ENCODE data around the gene SEPTIN2. TPM values are rescaled to one million over a fixed set of nuclear protein-coding genes. Genes with fewer than 3 reads are reported as not detected.

SEPTIN2 gene
- total and polyA plus RNA-seq, 8 donors = 106 to 245 (median 187) TPM

DNA sequence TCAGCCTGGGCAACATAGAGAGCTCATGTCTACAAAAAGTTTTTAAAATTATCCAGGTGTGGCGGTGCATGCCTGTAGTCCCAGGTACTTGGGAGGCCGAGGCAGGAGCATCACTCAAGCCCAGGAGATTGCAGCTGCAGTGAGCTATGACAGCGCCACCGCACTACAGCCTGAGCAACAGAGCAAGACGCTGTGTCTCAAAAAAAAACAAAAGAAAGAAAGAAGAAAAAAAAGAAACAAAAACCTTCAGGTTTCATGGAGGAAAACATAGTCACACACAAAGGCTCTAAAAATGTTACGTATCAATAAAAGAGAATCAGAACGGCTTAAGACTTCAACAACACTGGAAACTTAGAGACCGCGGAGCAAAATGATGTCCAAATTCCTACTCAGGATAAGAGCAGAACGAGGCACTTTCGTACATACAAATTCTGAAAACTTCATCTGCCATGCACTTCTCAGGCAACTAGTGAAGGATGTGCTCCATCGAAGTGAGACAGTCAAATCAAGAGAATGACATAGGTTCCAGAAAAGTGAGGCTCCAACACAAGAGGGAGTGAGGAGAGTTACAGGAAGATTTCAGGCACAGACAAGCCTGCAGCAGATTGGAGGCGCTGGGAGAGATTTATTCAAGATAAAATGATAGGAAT, 4.7 kb upstream of the SEPTIN2 start:
- Histone ChIP-seq H3K4me3 (no peak overlapping the region), H3K27ac (no peak overlapping the region), H3K36me3 (no peaks in the 10 kb centered on the region), H3K4me1 (peaks cover 7 to 43% (median 14%) of the 10 kb centered on the region in 3 donors), H3K9me3 (no peaks in the 10 kb centered on the region), H3K27me3 (no peaks in the 10 kb centered on the region)
- intact Hi-C loops (cut with DNase I) = no loop called here
- DNase-seq (no peak), ATAC-seq (no peak), FAIRE-seq (no peak)
- TF ChIP-seq, protein P1, sequence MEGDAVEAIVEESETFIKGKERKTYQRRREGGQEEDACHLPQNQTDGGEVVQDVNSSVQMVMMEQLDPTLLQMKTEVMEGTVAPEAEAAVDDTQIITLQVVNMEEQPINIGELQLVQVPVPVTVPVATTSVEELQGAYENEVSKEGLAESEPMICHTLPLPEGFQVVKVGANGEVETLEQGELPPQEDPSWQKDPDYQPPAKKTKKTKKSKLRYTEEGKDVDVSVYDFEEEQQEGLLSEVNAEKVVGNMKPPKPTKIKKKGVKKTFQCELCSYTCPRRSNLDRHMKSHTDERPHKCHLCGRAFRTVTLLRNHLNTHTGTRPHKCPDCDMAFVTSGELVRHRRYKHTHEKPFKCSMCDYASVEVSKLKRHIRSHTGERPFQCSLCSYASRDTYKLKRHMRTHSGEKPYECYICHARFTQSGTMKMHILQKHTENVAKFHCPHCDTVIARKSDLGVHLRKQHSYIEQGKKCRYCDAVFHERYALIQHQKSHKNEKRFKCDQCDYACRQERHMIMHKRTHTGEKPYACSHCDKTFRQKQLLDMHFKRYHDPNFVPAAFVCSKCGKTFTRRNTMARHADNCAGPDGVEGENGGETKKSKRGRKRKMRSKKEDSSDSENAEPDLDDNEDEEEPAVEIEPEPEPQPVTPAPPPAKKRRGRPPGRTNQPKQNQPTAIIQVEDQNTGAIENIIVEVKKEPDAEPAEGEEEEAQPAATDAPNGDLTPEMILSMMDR (IDR thresholded peaks at IDR 0.05) = no peak
- 89 to 90% methylated on average over 13 of the region's 13 CpGs for WGBS, 2 donors

DNA sequence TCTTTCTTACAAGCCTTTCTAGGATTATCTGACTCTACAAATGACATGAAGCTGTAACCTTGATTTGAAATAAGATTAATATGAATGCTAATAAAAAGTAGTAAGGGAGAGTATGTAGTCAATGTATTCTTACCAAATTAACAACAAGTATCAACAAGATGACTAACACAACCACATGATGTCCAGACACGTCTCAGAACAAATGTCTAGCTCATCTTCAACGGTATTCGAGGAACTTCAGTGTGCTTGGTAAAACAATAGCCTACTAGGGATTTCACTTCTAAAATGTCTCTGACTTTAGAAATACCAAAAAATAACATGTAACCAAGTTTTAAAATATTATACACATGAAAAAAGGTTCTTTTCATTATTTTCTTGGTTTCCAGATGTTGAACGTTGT, 3.6 kb upstream of the SEPTIN2 start:
- intact Hi-C loops (cut with DNase I) = no loop called here
- ATAC-seq = no peak

DNA sequence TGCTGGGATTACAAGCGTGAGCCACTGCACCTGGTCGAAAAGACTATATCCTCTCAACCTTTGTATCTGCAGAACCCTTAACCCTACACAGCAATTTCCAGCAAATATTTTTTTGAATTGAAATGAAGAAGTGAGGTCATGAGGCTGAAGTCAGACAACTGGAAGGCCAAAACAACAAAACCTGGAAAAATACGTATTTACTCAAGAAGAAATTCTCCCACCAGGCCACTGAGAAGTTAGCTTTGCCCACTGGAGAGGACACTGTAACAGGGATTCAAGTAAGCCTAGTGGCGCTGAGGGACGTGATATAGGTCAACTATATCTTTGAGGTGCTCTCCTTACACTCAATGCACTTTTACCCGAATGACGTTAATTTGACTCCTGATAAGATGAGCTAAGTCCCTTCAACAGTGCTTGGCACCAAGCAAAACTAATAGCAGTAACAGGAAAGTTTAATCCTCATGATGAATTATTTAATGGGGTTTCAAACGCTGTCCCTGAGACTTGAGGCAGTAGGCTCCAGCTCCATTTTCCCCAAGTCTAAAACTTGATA, 2.1 kb upstream of the SEPTIN2 start:
- ATAC-seq (no peak), FAIRE-seq (no peak), DNase-seq (no peak)
- Histone ChIP-seq H3K27me3 (no peaks in the 10 kb centered on the region), H3K27ac (no peak overlapping the region), H3K9me3 (no peaks in the 10 kb centered on the region), H3K4me1 (peaks cover 7 to 46% (median 14%) of the 10 kb centered on the region in 3 donors), H3K36me3 (no peaks in the 10 kb centered on the region), H3K4me3 (peak overlapping the region in 1 of 4 donors; percentile 74)
- intact Hi-C loops (cut with DNase I) = no loop called here
- WGBS, 2 donors = 62 to 63% methylated on average over 8 of the region's 8 CpGs
- TF ChIP-seq, protein P1 (IDR thresholded peaks at IDR 0.05) = no peak

More for the DNA sequence above, 3.6 kb upstream of the SEPTIN2 start:
- Histone ChIP-seq H3K4me1 (peaks cover 7 to 42% (median 14%) of the 10 kb centered on the region in 3 donors), H3K9me3 (no peaks in the 10 kb centered on the region), H3K36me3 (no peaks in the 10 kb centered on the region), H3K4me3 (no peak overlapping the region), H3K27ac (no peak overlapping the region), H3K27me3 (no peaks in the 10 kb centered on the region)
- WGBS, 2 donors = 76 to 85% methylated on average over 4 of the region's 4 CpGs
- TF ChIP-seq, protein P1 (IDR thresholded peaks at IDR 0.05) = no peak
- FAIRE-seq (no peak), DNase-seq (no peak)

DNA sequence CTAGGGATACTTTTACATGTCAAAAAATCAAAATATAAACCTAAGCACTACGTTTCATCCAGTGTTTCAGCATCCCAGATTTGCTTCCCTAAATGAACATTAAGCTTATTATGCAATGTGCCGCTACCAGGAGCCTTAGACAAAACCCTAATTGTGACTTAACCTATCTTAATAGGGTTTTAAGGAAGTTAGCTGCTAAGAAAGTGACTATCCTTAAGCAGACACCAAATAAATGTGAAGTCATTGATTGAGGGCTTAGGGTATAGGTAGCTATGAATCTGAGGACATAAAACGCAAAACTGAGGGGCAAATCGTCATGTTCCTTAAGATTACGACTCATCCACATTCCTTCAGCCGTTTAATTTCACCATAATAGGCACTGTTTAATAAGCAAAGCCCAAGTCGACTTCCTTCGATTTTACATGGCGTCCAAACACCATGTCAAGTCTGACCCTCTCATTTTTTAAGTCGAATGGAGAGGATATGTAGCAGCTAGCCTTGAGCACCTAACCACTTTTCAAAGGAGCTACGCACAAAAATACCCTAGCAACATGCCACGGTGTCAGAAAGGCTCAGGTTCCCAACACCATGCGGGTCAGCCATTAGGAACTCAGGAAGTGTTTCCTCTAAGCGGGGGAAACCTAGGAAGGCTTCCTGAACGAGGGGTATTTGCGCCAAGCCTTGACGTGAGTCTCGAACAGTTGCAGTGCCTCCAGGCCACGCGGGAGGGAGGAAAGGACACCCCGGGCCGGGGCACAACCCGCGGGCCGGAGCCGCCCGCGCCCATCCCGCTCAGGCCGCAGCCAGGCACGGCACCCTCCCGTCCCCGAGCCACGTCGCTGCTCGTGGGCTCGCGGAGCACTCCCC, 1.3 kb upstream of the SEPTIN2 start:
- FAIRE-seq = no peak
- intact Hi-C loops (cut with DNase I) = no loop called here
- DNase-seq = no peak

More for the DNA sequence above, 1.3 kb upstream of the SEPTIN2 start:
- Histone ChIP-seq H3K36me3 (no peaks in the 10 kb centered on the region), H3K27ac (peak overlapping the region; percentile 96 to 99 (median 98)), H3K4me1 (peaks cover 0 to 44% (median 13%) of the 10 kb centered on the region in 3 donors), H3K9me3 (no peaks in the 10 kb centered on the region), H3K4me3 (peak overlapping the region; percentile 68 to 95 (median 80)), H3K27me3 (no peaks in the 10 kb centered on the region)
- ATAC-seq = no peak
- 2 to 3% methylated on average over 32 to 38 of the region's 38 CpGs for WGBS, 2 donors
- TF ChIP-seq, protein P1 (IDR thresholded peaks at IDR 0.05) = no peak
